BJ (cell line): ENCODE data around the gene MAP7D2. TPM values are rescaled to one million over a fixed set of nuclear protein-coding genes. Genes with fewer than 3 reads are reported as not detected.

Experiments used
- CTCF ChIA-PET: fragments of 350-600 bp; formaldehyde crosslinking; extraction: SDS; loops from one replicate; lab custom pipeline; 2021; ENCODE audit warnings: antibody characterized with exemption, inconsistent platforms; lab: Yijun Ruan, JAX
- POLR2A ChIA-PET: fragments of 300-600 bp; sonication (Branson Sonifier 250); formaldehyde crosslinking; extraction: SDS; loops from one replicate; lab custom pipeline; 2021; ENCODE audit warnings: antibody characterized with exemption; lab: Charles Lee
- DNase-seq: peaks from one replicate; pipeline ENCODE4 v3.0.0-alpha.2; 2011; ENCODE audit warnings: low read depth
- H3K27me3 ChIP-seq: 2 replicates; pipeline ENCODE4 v1.6.0; 2011; ENCODE audit warnings: low read length; ENCODE audit not compliant: control insufficient read depth, insufficient read depth
- H3K36me3 ChIP-seq: 2 replicates; pipeline ENCODE4 v1.5.1; 2011; ENCODE audit warnings: low read length; ENCODE audit not compliant: control insufficient read depth, insufficient read depth
- H3K4me3 ChIP-seq: 2 replicates; pipeline ENCODE4 v1.5.1; 2011; ENCODE audit warnings: low read depth, mild to moderate bottlenecking, control low read depth, low read length
- polyA plus RNA-seq: library from polyadenylated mRNA; depleted of rRNA; stranded (reverse); fragments of >200 nt; gene quantifications from 2 replicates; pipeline ENCODE4 v1.2.3, GENCODE V29; 2011
- TF ChIP-seq, protein P1 (sequence below): IDR thresholded peaks from 2 replicates; pipeline ENCODE4 v1.5.1; 2011; ENCODE audit warnings: low read depth, mild to moderate bottlenecking, control low read depth, inconsistent platforms, low read length, moderate library complexity; ENCODE audit not compliant: insufficient read depth

Gene MAP7D2
- polyA plus RNA-seq, 1 experiment, result 0.18 TPM

DNA sequence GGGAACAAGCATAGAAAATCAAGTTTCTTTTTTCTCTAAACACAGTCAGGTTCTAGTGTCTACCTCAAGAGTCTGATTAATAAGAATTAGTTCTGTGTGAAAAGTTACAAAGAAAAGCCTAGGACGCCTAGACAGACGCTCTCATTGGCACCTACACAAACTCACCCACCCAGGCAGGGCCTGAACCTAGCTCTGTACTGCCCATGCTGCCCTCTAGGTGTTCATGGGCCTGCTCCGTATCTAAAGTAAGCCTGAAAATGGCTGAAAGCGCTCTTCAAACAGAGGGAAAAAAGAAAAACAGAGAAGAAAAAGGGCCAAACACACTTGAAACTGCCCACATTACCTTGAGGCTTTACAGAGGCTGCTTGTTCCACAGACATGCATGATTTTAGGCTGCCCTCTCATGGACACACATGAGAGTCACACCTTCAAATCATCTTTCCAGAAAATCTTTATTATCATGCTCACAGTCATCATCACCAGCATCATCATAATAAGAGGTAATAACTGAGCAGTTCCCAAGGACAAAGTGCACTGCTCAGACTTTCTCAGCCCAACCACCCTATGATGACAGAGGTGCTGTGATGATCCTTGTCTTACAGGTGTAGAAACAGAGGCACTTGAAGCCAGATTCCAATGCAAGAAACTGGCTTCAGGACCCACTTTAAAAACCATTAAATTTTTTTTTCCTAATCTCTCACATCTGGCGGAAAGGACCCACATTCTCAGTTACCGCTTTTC, 49.6 kb downstream of the MAP7D2 start:
- Histone ChIP-seq H3K27me3 (no peaks in the 10 kb centered on the region), H3K4me3 (no peak overlapping the region), H3K36me3 (no peaks in the 10 kb centered on the region)
- POLR2A ChIA-PET, result interaction anchor here (0.6 kb wide), 1 partner anchor 10 kb away, joined by 3 read pairs; no protein-coding TSS in a partner anchor
- TF ChIP-seq, protein P1, sequence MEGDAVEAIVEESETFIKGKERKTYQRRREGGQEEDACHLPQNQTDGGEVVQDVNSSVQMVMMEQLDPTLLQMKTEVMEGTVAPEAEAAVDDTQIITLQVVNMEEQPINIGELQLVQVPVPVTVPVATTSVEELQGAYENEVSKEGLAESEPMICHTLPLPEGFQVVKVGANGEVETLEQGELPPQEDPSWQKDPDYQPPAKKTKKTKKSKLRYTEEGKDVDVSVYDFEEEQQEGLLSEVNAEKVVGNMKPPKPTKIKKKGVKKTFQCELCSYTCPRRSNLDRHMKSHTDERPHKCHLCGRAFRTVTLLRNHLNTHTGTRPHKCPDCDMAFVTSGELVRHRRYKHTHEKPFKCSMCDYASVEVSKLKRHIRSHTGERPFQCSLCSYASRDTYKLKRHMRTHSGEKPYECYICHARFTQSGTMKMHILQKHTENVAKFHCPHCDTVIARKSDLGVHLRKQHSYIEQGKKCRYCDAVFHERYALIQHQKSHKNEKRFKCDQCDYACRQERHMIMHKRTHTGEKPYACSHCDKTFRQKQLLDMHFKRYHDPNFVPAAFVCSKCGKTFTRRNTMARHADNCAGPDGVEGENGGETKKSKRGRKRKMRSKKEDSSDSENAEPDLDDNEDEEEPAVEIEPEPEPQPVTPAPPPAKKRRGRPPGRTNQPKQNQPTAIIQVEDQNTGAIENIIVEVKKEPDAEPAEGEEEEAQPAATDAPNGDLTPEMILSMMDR, result peak; percentile 47
- DNase-seq, result no peak
- CTCF ChIA-PET, result interaction anchor here (0.8 to 1.4 kb wide), 4 partner anchors 13 to 162 kb away, joined by 3 to 11 read pairs (median 5); no protein-coding TSS in a partner anchor

DNA sequence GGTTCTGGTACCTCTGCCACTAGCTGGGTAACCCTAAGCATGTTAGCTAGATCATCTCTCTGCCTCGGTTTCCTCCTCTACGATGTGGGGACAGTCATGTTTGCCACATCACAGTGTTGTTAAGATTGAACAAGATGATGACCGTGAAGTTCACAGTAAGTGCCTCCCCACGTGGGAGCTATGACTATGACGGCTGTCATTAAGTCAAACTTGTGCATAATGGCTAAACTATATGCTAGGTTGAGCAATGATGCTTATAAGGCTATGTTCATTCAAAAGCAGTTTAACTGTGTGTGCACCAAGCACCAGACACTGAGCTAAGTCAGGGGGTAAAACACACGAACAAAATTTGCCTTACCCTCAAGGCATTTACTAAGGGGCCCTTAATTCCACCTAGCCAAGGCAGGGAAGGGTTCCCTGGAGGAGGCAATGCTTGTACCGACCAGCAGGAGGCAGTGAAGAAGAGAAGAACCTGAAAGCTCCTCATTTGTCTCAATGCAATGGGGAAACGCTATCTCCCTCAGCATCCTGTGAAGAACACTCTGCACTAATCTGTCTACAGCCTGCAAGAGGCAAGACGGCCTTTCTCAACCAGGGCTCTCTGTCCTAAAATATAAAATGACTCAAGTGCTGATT, 52.9 kb downstream of the MAP7D2 start:
- Histone ChIP-seq H3K27me3 (no peaks in the 10 kb centered on the region), H3K4me3 (no peak overlapping the region), H3K36me3 (no peaks in the 10 kb centered on the region)
- ChIA-PET CTCF (interaction anchor here (1.6 kb wide), 1 partner anchor 159 kb away, joined by 6 read pairs; no protein-coding TSS in a partner anchor), POLR2A (no interaction called here)
- DNase-seq, result no peak
- TF ChIP-seq, protein P1, result no peak; the same call in 1 of the 2 replicates

DNA sequence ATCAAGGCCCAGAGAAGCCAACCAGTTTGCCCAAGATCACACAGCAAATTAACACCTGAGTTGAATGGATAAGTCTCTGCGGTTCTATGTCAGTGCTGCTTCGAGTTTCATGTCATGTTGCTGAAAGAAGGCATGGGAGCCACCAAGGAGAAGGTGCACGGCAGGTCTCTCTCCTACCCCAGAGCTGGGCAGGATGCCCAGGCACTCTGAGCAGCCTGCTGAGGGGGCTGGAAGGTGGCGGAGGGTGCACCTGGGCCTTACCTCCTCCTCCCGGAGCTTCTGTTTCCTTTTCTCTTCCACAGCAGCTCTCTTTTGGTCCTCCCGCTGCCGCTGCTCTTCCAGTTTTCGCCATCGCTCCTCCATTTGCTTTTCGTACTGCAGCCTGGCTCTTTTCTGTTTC, 53.6 kb downstream of the MAP7D2 start:
- TF ChIP-seq, protein P1, result no peak
- CTCF ChIA-PET, result interaction anchor here (1.6 kb wide), 1 partner anchor 158 kb away, joined by 6 read pairs; no protein-coding TSS in a partner anchor
- Histone ChIP-seq H3K36me3 (no peaks in the 10 kb centered on the region), H3K27me3 (no peaks in the 10 kb centered on the region), H3K4me3 (no peak overlapping the region)
- no peak for DNase-seq
- POLR2A ChIA-PET, result no interaction called here

- POLR2A ChIA-PET, result interaction anchor here (0.5 kb wide), 1 partner anchor 102 kb away, joined by 10 read pairs; no protein-coding TSS in a partner anchor
- CTCF ChIA-PET, result interaction anchor here (1.0 to 1.4 kb wide), 3 partner anchors 15 to 173 kb away, joined by 3 to 5 read pairs (median 4); no protein-coding TSS in a partner anchor
- Histone ChIP-seq H3K36me3 (no peaks in the 10 kb centered on the region), H3K4me3 (no peak overlapping the region), H3K27me3 (no peaks in the 10 kb centered on the region)
- TF ChIP-seq, protein P1, result no peak
- DNase-seq, result no peak
Observed at GRCh38 chrX:20061855-20062254, 54.9 kb downstream of the MAP7D2 start.
